GM21737 (cell line): ENCODE measurements around the gene CFAP119.

Experiments
- ATAC-seq: cut with Tn5 transposase; IDR thresholded peaks from one replicate; pipeline ENCODE4 v1.9.1; 2021; ENCODE audit warnings: mild to moderate bottlenecking, moderate library complexity; ENCODE audit not compliant: unreplicated experiment

The CFAP119 gene

GRCh38 chr16:30762991-30763725 lies 1.3 kb upstream of the CFAP119 start:
- no peak for ATAC-seq

DNA sequence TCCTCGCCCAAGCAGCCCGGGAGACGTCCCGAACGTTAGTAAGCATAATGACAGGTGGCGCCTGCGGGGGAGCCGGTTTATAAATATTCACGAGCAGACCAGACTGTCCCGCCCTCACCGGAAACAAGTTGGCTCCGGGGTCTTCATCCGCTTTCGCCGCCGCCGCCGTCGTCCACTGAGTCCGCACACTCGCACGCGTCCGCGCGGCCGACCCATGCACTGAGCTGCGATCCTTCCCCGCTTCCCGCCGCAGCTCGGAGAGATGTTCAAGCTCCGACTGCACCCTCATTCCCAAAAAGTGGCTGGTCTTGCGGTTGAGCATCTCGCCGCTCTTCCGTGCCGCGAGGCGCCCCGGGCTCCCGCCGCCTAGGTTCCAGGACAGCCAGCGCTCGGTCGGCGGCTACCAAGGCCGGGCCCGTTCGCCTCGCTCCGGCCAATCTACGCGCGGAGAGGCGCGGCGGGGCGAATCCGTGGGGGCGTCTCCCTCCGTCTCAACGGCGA lies 385 bp downstream of the CFAP119 start:
- peak; percentile 11 for ATAC-seq

GRCh38 chr16:30760577-30761426 lies 1.1 kb downstream of the CFAP119 start:
- ATAC-seq: no peak

- no peak for ATAC-seq
Measured at GRCh38 chr16:30760001-30760559, 1.8 kb downstream of the CFAP119 start.

DNA sequence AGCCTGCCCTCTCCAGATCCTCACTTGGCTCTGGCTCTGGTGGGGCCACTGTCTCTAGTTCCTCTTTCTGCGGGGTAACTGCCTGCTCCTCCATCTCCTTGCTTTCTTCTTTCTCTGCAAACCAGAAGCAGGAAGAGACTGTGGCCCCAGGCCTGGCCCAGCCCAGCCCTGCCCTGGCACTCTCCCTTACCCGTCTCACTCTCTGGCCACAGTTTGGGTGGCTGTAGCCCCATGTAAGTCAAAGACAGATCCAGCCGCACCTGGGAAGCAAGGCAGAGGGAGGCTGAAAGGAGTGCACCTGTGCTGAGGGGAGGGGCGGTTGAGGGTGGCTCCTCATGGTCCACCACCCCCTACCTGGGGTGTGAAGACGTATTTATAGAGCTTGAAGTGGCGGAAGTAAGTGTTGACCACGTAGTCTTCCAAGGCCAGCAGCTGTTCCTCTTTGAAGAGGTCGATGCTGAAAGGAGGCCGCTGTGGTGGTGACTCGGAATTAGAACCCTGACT lies 2.8 kb downstream of the CFAP119 start:
- no peak for ATAC-seq

DNA sequence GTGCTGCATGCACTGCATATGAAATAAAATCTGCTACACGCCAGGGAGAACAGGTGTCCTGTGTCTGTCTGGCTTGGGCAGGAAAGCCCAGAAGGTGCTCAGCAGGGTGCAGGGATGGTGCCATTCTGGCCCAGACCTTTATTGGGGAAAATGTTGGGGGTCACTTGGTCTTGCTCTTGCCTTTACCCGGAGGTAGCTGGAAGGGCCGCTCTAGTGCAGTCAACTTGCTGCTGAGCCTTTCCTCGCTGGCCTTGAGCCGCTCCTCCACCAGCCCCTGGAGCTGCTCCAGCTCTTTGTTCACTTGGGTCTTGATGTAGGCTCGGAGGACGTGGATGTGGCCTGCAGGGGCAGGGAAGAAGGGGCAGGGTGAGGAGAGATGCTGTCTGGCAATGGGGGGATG lies 4.5 kb downstream of the CFAP119 start:
- no peak for ATAC-seq

DNA sequence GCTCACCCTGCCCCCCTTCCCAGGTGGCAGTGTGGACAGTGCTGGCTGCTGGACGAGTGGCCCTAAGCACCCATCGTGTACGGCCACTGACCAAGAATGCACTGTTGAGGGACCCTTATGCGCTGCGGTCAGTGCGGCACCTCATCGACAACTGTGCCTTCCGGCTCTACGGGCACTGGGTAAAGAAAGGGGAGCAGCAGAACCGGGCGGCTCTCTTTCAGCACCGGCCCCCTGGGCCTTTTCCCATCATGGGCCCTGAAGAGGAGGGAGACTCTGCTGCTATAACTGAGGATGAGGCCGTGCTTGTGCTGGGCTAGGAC lies 5.1 kb downstream of the CFAP119 start:
- ATAC-seq: no peak

DNA sequence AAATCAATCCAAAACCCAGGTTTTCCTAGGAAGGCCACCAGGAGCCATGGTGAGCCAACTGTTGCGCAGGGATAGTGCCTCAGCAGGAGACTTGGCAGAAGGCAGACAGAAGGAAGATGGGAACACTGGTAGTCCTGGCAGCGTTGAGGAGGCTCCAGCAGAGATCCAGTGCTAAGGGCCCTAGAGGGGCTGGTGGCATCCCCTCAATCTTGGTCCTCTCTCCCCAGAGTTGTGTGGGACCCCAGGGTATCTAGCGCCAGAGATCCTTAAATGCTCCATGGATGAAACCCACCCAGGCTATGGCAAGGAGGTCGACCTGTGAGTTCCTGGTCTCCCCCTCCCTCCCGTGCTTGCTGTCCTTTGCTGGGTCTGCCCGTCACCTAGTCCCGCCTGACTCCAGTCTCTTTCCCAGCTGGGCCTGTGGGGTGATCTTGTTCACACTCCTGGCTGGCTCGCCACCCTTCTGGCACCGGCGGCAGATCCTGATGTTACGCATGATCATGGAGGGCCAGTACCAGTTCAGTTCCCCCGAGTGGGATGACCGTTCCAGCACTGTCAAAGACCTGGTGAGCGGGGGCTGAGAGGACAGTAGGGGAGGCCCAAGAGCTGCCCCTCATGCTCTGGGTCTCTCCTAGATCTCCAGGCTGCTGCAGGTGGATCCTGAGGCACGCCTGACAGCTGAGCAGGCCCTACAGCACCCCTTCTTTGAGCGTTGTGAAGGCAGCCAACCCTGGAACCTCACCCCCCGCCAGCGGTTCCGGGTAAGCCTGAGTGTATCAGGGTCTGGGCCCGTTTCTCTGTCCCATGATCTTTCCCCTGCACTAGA lies 5.7 kb downstream of the CFAP119 start:
- no peak for ATAC-seq

DNA sequence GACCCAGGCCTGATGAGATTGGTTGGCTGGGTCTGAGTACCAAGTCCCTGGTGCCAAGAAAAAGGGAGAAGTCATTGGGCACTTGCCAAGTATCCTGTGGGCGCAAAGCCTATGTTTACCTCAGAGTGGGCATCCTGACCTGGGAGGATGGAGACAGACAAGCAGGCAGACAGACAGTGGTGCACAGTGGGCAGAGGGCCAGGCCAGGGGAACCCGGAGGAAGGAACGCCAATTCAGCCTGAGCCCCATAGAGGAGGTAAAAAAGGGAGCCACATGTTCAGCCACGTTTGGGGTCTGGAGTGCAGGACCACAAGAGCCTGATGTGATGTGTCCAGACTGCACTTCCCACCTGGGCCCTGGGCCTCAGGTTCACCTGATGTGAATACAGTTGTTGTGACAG lies 8.3 kb downstream of the CFAP119 start:
- ATAC-seq: no peak

DNA sequence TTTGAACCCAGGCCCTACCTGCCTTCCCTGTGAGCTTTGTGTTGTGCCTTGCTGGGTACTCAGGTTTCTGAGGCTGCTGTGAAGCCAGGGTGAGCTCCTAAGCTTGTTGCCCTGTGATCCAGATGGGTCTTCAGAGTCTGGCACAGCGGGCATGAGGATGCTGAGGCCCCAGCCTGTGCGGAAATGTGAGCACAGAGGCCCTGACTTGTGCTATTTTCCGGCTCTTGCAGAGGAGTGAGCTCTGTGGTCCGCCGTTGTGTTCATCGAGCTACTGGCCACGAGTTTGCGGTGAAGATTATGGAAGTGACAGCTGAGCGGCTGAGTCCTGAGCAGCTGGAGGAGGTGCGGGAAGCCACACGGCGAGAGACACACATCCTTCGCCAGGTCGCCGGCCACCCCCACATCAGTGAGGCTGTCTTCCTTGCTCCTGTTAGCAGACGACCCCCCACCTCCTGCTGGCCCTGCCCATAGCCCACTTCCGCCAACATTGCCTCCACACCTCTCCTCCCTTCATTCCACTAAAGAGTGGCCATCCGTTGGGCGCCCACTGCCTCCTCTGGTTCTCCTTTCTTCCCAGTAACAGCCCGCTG lies 10.9 kb downstream of the CFAP119 start:
- ATAC-seq: no peak

- ATAC-seq: no peak
Measured at GRCh38 chr16:30750201-30750600, 11.7 kb downstream of the CFAP119 start.

GRCh38 chr16:30748634-30749445 lies 13.0 kb downstream of the CFAP119 start:
- ATAC-seq: no peak

GRCh38 chr16:30747799-30748633 lies 13.8 kb downstream of the CFAP119 start, which contains the start of gene PHKG2:
PHKG2 (plus strand) TSS chr16:30748425; CDS start chr16:30748821, 396 bp downstream.
- peak; percentile 96 for ATAC-seq

DNA sequence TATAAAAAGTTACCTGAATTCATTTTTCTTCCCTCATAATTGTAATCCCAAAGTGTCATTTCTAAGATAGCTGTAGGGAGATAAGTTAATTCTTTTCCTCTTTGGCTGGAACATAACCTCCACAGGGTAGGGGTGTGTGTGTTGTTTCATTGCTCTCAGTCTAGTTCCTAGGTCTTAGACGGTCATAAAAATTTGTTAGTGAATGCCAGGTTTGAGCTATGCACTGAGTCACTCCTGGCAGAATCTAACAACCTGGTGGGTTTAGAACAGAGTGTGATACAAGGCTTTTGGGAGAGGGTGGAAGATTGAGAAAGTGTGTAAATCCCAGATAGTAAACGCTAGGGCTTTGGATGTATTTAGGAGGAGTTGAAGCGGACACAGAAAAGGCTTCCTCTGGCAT lies 14.5 kb downstream of the CFAP119 start:
- ATAC-seq: no peak

DNA sequence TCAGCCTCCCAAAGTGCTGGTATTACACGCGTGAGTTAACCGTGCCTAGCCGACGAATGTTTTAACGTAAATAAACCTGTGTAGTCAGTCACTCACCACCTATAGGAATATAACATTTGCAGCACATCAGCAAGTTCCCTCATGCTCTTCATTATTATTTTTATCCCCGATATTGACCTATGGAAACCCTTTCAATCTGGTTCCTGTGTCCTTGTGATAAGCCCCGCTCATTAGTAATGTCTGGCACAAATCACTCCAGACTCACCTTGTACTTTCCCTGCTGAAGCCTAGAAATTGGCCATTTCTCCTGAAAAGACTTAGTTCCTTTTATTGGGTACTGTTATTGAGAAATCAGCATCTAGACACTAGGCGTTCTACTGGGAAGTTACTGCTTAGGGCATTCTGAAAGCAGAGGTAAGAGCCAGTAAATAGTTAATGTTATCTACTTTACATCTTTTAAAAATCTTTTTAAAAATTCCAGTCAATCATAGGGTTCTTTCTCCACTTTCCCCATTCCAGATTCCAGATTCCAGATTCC lies 15.2 kb downstream of the CFAP119 start:
- no peak for ATAC-seq

- ATAC-seq: no peak
Measured at GRCh38 chr16:30745082-30745481, 16.8 kb downstream of the CFAP119 start.

- ATAC-seq: no peak
Measured at GRCh38 chr16:30744183-30744582, 17.7 kb downstream of the CFAP119 start.

GRCh38 chr16:30743716-30744115 lies 18.1 kb downstream of the CFAP119 start:
- no peak for ATAC-seq
